Right atrium auricular region (tissue), 2 donors: ENCODE data around the gene AGAP1. TPM values are rescaled to one million over a fixed set of nuclear protein-coding genes. Genes with fewer than 3 reads are reported as not detected.

ENCODE experiments used
- DNase-seq: peaks from one replicate; pipeline ENCODE4 v3.0.0-alpha.2; 2019; ENCODE audit warnings: low spot score
- H3K27ac ChIP-seq, 2 donors: fragments of 200-600 bp; sonication (generic); 1 replicate in 1 of 2; 2 replicates in 1 of 2; pipeline ENCODE4 v1.5.1; 2016 to 2019
- H3K27me3 ChIP-seq, 2 donors: fragments of 200-600 bp; sonication (generic); one replicate each; pipeline versions ENCODE4 v1.5.1 to v1.6.0; 2017 to 2019
- H3K36me3 ChIP-seq: fragments of 200-600 bp; sonication (generic); one replicate; pipeline ENCODE4 v1.5.1; 2016
- H3K4me1 ChIP-seq, 2 donors: fragments of 200-600 bp; sonication (generic); one replicate each; pipeline versions ENCODE4 v1.5.1 to v1.6.0; 2017 to 2019
- H3K4me3 ChIP-seq, 2 donors: fragments of 200-600 bp; sonication (generic); 1 replicate in 1 of 2; 2 replicates in 1 of 2; pipeline ENCODE4 v1.5.1; 2017 to 2019; ENCODE audit warnings: mild to moderate bottlenecking in 1 of 2, moderate library complexity in 1 of 2
- H3K9me3 ChIP-seq, 2 donors: fragments of 200-600 bp; sonication (generic); one replicate each; pipeline ENCODE4 v1.5.1; 2019
- total RNA-seq, 2 donors: library from RNA; depleted of rRNA; stranded (reverse); fragments of >200 nt; gene quantifications; one replicate each; pipeline ENCODE4 v1.1.0, GENCODE V29; 2016
- TF ChIP-seq, protein P1 (sequence below), 2 donors: fragments of 200-600 bp; sonication (generic); IDR thresholded peaks; one replicate each; pipeline ENCODE4 v1.5.1; 2019; ENCODE audit warnings: antibody characterized with exemption in 2 of 2

AGAP1 gene
- total RNA-seq, 2 donors from 2014 or later = 11.6 to 17.2 TPM

DNA sequence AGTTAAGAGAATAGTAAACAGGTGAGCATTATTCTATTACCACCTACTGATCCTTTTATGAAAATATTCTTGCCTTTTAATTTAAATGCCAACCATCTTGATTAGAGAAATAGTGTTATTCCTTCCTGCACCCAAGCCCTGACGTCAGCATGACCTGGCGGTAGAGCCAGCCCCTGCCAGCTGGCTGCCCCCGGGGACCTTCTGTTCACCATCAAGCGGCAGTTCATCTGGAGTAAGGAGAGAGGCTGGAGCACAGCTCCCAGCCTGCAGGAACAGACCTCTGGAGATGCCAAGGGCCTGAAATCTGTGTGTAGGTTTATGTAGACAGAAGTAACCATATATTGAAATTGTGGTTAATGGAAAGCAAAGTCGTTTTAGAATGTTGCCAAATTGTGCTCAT lies 502.6 kb downstream of the AGAP1 start:
- H3K9me3 ChIP-seq = no peaks in the 10 kb centered on the region
- TF ChIP-seq, protein P1, sequence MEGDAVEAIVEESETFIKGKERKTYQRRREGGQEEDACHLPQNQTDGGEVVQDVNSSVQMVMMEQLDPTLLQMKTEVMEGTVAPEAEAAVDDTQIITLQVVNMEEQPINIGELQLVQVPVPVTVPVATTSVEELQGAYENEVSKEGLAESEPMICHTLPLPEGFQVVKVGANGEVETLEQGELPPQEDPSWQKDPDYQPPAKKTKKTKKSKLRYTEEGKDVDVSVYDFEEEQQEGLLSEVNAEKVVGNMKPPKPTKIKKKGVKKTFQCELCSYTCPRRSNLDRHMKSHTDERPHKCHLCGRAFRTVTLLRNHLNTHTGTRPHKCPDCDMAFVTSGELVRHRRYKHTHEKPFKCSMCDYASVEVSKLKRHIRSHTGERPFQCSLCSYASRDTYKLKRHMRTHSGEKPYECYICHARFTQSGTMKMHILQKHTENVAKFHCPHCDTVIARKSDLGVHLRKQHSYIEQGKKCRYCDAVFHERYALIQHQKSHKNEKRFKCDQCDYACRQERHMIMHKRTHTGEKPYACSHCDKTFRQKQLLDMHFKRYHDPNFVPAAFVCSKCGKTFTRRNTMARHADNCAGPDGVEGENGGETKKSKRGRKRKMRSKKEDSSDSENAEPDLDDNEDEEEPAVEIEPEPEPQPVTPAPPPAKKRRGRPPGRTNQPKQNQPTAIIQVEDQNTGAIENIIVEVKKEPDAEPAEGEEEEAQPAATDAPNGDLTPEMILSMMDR (IDR thresholded peaks at IDR 0.05) = no peak
- no peak overlapping the region for H3K27ac ChIP-seq
- no peaks in the 10 kb centered on the region for H3K36me3 ChIP-seq
- H3K27me3 ChIP-seq = no peaks in the 10 kb centered on the region
- no peaks in the 10 kb centered on the region for H3K4me1 ChIP-seq
- H3K4me3 ChIP-seq = no peak overlapping the region
- no peak for DNase-seq

DNA sequence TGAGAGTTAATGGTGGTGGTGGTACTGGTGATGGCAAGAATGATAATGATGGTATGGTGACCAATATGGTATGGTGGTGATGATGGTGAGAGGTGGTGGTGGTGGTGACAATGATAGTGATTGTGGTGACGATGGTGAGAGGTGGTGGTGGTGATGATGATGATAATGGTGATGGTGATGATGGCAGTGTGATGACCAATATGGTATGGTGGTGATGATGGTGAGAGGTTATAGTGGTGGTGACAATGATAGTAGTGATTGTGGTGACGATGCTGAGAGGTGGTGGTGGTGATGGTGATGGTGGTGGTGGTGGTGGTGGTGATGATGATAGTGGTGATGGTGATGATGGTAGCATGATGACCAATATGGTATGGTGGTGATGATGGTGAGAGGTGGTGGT lies 505.2 kb downstream of the AGAP1 start:
- Histone ChIP-seq H3K27ac (no peak overlapping the region), H3K4me1 (no peaks in the 10 kb centered on the region), H3K4me3 (no peak overlapping the region), H3K36me3 (no peaks in the 10 kb centered on the region), H3K9me3 (no peaks in the 10 kb centered on the region), H3K27me3 (no peaks in the 10 kb centered on the region)
- TF ChIP-seq, protein P1 (IDR thresholded peaks at IDR 0.05) = no peak
- DNase-seq = no peak

DNA sequence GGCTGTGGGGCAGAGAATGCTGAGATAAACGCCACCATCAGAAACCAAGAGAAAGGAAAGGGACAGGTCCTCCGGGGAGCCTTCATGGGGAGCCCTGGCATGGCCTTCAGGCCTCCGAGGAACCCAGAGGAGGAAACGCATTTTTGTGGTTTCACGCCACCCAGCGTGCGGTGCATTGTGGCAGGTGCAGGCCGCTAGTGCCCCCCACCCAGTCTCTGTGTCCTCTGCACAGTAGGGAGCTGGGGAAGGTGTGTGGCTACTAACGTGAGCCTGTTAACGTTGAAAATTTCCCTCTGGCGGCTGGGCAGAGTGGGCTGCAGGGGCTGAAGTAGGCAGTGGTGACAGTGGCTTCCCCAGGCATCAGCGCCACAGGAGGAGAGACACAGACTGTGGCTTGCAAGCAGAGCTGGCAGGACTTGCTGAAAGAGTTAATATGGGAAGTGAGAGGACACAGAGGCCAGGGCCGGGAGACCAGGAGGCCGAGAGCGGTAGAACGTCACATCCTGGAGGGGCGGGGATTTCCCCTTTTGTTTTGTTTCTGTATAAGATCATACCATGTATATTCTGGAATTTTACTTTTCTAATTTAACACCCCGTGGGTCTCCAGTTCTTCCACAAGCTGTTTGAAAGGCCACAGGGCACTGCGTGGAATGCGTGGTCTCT lies 507.5 kb downstream of the AGAP1 start:
- Histone ChIP-seq H3K36me3 (no peaks in the 10 kb centered on the region), H3K4me1 (no peaks in the 10 kb centered on the region), H3K27ac (no peak overlapping the region), H3K9me3 (no peaks in the 10 kb centered on the region), H3K4me3 (no peak overlapping the region), H3K27me3 (no peaks in the 10 kb centered on the region)
- DNase-seq = no peak
- TF ChIP-seq, protein P1 (IDR thresholded peaks at IDR 0.05) = no peak

DNA sequence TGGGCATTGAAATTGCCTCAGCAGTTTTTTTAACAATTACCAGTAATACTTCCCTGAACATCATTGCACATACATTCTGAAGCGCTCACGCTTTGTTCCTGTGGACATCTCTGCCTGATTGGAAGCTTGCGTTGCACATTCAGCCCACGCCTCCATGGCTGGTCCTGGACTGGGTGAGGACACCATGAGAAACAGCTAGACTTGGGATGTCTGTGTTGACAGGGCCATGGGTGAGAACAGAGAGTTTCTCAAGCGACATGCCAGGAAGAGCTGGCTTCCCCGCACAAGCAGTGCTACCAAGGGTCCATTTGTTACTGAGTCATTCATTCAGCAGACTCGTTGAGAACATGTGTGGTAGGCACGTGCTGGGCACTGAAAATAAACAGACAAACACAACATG lies 508.0 kb downstream of the AGAP1 start:
- Histone ChIP-seq H3K27ac (no peak overlapping the region), H3K36me3 (no peaks in the 10 kb centered on the region), H3K27me3 (no peaks in the 10 kb centered on the region), H3K9me3 (no peaks in the 10 kb centered on the region), H3K4me1 (no peaks in the 10 kb centered on the region), H3K4me3 (no peak overlapping the region)
- TF ChIP-seq, protein P1 (IDR thresholded peaks at IDR 0.05) = no peak
- no peak for DNase-seq

DNA sequence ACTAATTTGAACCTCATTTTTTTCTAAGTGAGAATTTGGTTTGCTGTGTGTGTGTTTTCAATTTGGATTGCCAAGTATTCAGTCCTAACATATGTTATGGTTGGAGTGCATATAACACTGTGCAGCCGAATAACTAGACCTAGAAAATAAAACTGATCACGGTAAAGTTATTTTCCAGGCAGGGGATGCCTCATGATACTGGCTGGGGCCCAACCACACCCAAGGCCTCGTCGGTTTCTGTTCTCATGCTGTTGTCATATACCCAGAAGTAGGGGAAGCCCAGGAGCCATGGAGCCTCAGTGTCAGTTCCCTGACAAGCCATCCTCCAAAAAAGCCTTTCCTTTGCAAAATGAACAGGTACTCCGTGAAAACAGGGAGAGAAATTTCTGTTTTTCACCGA lies 514.2 kb downstream of the AGAP1 start:
- no peaks in the 10 kb centered on the region for H3K27me3 ChIP-seq

More for the DNA sequence above, 514.2 kb downstream of the AGAP1 start:
- H3K4me1 ChIP-seq = no peaks in the 10 kb centered on the region
- H3K9me3 ChIP-seq = no peaks in the 10 kb centered on the region
- TF ChIP-seq, protein P1 (IDR thresholded peaks at IDR 0.05) = no peak
- H3K36me3 ChIP-seq = no peaks in the 10 kb centered on the region
- no peak for DNase-seq
- no peak overlapping the region for H3K27ac ChIP-seq
- no peak overlapping the region for H3K4me3 ChIP-seq
